Tibial nerve (tissue), 4 donors: Measurements from ENCODE around the gene CRB3.

ENCODE experiments used
- EP300 ChIP-seq, 2 donors: sonication (generic); formaldehyde crosslinking; IDR thresholded peaks; one replicate each; pipeline ENCODE4 v1.6.1; 2017; ENCODE audit warnings: antibody characterized with exemption in 2 of 2, mild to moderate bottlenecking in 1 of 2
- POLR2A ChIP-seq, 2 donors: fragments of 450-650 bp; IDR thresholded peaks; one replicate each; pipeline ENCODE4 v1.6.1; 2017; ENCODE audit warnings: antibody characterized with exemption in 2 of 2, mild to moderate bottlenecking in 2 of 2, moderate library complexity in 2 of 2
- TF ChIP-seq, protein P1 (sequence below), 5 experiments: fragments of 200-600 bp in 3 of 5; fragments of 450-650 bp in 2 of 5; sonication (generic) in 3 of 5; IDR thresholded peaks; one replicate each; pipeline ENCODE4 v1.5.1; 2016 to 2019; ENCODE audit warnings: antibody characterized with exemption in 5 of 5, mild to moderate bottlenecking in 3 of 5, moderate library complexity in 2 of 5

DNA sequence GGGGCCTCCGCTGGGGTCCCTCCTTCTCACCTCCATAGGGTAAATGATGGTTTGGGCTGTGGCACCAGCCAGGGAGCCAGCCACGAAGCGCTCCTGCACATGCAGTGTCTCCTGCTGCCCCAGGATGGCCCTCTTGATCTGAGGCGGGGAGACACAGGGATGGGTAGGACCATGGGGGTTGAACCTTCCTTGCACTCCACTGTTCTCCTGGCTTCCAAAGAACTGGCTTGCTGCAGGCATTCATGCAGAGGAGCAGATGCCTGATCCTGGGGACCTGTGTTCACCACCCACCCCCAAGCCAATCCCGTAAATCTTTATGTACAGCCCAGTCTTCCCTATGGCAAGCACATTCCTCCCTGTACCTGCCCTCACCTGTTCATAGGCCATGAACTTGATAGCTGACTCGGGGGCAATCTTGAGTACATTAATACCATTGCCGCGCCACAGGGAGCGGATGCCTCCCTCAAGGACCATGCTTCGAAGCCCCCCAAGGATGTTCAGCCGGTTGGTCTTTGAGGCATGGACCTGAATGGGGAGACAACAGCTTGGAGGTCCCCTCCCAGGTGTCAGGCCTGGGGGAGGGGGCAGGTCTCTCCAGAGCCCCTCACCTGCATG, 10.0 kb upstream of the CRB3 start:
- TF ChIP-seq, protein P1, sequence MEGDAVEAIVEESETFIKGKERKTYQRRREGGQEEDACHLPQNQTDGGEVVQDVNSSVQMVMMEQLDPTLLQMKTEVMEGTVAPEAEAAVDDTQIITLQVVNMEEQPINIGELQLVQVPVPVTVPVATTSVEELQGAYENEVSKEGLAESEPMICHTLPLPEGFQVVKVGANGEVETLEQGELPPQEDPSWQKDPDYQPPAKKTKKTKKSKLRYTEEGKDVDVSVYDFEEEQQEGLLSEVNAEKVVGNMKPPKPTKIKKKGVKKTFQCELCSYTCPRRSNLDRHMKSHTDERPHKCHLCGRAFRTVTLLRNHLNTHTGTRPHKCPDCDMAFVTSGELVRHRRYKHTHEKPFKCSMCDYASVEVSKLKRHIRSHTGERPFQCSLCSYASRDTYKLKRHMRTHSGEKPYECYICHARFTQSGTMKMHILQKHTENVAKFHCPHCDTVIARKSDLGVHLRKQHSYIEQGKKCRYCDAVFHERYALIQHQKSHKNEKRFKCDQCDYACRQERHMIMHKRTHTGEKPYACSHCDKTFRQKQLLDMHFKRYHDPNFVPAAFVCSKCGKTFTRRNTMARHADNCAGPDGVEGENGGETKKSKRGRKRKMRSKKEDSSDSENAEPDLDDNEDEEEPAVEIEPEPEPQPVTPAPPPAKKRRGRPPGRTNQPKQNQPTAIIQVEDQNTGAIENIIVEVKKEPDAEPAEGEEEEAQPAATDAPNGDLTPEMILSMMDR (IDR thresholded peaks at IDR 0.05), result no peak
- no peak for TF ChIP-seq POLR2A (IDR thresholded peaks at IDR 0.05)
- no peak for TF ChIP-seq EP300 (IDR thresholded peaks at IDR 0.05)
